Activated T-helper 17 cell treated with anti-CD3 and anti-CD28 coated beads, Interleukin-2, amount 50 U/mL, for 72 hours (primary cell): ENCODE data around the gene SPSB4. TPM values are rescaled to one million over a fixed set of nuclear protein-coding genes. Genes with fewer than 3 reads are reported as not detected.
A peak's percentile ranks its signal among the peaks of the same experiment; 100 is the strongest.

Experiments
- ATAC-seq: fragments of 150-1000 bp; cut with Tn5 transposase; replicated peaks from 2 replicates; pipeline ENCODE4 v1.10.0; 2021; ENCODE audit warnings: mild to moderate bottlenecking, moderate library complexity
- H3K27ac Mint-ChIP-seq: one replicate; pipeline ENCODE4 v1.8.0; 2022; ENCODE audit warnings: mixed read lengths
- H3K27me3 Mint-ChIP-seq: one replicate; pipeline ENCODE4 v1.8.0; 2022; ENCODE audit warnings: mixed read lengths
- H3K36me3 Mint-ChIP-seq: one replicate; pipeline ENCODE4 v1.8.0; 2022; ENCODE audit warnings: low read depth, mild to moderate bottlenecking, mixed read lengths
- H3K4me1 Mint-ChIP-seq: one replicate; pipeline ENCODE4 v1.8.0; 2022; ENCODE audit warnings: mixed read lengths
- H3K4me3 Mint-ChIP-seq: one replicate; pipeline ENCODE4 v1.8.0; 2022; ENCODE audit warnings: mild to moderate bottlenecking, mixed read lengths
- H3K9me3 Mint-ChIP-seq: one replicate; pipeline ENCODE4 v1.8.0; 2022; ENCODE audit warnings: mixed read lengths
- total RNA-seq, 2 donors: library from RNA; stranded (reverse); gene quantifications; one replicate each; pipeline ENCODE4 v1.2.3, GENCODE V29; 2022

SPSB4 gene
- total RNA-seq, 2 donors from 2014 or later = not detected

DNA sequence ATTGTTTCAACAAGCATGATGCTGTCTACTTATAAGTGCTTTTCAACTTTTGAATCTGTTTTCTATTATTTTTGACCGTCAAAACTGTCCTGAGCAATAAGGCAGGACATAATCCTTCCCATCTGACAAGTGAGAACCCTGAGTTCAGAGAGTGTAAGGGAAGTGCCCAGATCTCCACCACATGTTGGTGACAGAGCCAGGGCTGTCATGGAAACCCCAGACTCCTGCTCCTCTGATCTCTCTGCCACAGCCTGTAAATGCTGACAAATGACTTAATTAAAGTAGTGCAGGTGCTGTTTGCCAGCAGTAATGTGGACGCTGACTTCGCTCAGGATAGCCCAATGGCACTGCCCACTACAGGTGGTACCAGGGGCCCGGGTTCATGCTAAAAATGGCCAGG is 40.3 kb downstream of the SPSB4 start:
- no peaks in the 10 kb centered on the region for H3K36me3 Mint-ChIP-seq
- peaks cover 3% of the 10 kb centered on the region for H3K27me3 Mint-ChIP-seq
- no peak for ATAC-seq
- H3K4me1 Mint-ChIP-seq = no peaks in the 10 kb centered on the region
- no peaks in the 10 kb centered on the region for H3K9me3 Mint-ChIP-seq
- H3K27ac Mint-ChIP-seq = no peak overlapping the region
- no peak overlapping the region for H3K4me3 Mint-ChIP-seq

DNA sequence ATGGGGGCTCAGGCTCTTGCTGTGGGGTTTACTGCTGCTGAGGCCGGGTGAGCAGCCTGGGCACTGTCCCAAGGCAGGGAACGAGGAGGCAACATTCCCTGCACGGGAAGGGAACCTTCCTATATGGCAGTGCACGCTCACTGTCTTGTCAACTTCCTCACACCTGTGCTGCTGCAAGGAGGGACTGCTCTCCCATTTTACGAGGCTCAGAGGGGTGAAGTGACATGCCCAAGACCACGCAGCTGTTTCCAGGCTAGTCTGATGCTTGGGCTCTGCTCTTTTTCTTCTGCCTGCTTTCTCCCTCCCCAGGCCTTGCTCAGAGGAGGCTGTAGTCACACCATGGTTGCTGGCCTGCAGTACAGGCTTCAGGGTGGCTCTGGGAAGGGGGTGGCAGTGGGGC is 41.5 kb downstream of the SPSB4 start:
- no peak for ATAC-seq
- H3K27me3 Mint-ChIP-seq = no peaks in the 10 kb centered on the region
- H3K4me3 Mint-ChIP-seq = no peak overlapping the region
- H3K4me1 Mint-ChIP-seq = no peaks in the 10 kb centered on the region
- no peaks in the 10 kb centered on the region for H3K36me3 Mint-ChIP-seq
- H3K9me3 Mint-ChIP-seq = no peaks in the 10 kb centered on the region
- no peak overlapping the region for H3K27ac Mint-ChIP-seq

DNA sequence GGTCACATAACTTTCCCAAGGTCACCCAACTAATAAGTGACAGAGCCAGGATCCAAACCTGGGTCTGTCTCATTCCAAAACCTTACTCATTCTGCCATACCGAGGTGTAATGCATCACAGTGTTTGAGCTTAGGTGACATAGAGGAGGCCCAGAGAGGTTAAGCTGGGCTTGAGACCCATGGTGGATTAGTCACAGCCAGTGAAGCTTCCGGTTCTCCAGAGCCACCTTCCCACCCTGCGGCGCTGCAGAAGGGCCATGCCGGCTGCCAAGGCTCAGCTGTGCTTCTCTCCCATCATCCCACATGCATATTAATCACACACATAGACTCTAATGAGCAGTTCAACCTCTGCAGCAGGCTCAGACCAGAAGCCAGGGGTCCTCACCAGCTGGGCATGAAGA is 42.2 kb downstream of the SPSB4 start:
- Mint-ChIP-seq H3K4me3 (no peak overlapping the region), H3K4me1 (no peaks in the 10 kb centered on the region), H3K27me3 (no peaks in the 10 kb centered on the region), H3K27ac (no peak overlapping the region), H3K9me3 (no peaks in the 10 kb centered on the region), H3K36me3 (no peaks in the 10 kb centered on the region)
- peak; percentile 14 for ATAC-seq

DNA sequence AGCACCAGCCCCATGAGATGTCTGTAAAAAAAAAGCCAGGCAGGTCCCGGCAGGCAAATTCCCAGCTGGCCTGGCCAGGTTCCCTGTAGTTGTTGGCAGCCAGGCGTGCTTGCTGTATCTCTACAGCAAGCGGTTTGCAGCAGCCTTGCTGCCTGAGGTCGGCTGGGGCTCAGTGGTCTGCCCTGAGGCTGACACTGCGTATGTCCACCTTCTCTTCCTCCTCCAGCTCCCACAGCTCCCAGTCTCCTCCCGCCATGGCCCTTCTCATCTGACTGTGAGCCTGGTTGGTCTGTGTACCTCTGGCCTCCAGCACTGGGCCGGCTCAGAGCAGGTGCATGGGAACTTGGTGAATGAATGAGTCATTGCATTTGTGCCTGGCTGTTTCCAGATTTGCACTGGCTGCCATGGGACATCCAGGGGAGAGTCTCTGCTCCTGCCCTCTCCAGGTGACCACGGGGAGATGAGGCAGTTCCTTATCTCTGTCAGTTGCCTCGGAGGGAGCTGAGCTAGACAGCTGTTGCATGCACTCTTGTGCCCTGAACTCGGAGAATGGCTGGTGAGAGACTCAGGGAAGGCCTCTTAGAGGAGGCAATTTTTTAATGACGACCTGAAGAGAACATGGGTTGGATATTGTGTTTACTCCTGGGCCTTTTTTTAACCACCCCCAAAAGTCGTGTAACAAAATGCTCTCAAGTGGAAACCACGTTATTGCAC is 43.0 kb downstream of the SPSB4 start:
- H3K36me3 Mint-ChIP-seq = no peaks in the 10 kb centered on the region
- no peak overlapping the region for H3K4me3 Mint-ChIP-seq
- H3K4me1 Mint-ChIP-seq = no peaks in the 10 kb centered on the region
- H3K9me3 Mint-ChIP-seq = no peaks in the 10 kb centered on the region
- no peak for ATAC-seq
- no peak overlapping the region for H3K27ac Mint-ChIP-seq
- no peaks in the 10 kb centered on the region for H3K27me3 Mint-ChIP-seq

DNA sequence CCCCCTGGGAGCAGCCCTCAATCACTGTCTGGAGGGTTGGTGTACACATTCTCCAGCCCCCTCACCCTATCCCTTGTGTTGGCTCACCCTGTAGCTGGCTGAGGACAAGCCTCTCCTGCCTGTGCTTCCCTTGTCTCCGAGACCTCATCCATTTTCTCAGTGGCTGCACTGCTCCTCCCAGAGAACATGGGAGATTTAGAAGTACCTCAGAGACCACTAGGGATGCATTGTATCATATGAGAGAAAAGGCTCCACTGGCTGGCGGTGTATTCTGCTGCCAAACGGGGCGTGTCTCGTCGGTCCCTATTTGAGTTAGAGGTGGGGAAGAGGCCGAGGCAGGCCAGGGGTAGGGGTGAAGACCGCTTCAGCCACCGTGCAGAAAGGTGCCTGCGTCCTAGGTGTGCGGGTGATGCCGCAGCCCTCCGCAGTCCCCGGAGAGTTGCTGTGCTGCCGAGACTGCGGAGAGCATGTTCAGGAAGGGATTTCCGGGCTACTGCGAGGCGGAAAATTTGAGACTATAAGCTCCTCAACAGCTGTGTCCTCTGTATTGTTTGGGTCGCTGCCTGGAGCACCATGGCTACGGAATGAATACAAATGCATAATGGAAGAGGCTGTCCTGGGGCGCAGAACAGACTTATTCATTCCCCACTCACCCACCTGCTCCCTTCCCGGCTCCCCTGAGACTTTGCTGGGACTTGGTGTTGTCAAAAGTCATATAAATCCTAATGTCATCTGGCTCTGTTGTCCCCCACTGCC is 43.8 kb downstream of the SPSB4 start:
- H3K9me3 Mint-ChIP-seq = no peaks in the 10 kb centered on the region
- H3K27me3 Mint-ChIP-seq = peaks cover 3% of the 10 kb centered on the region
- H3K27ac Mint-ChIP-seq = no peak overlapping the region
- no peak for ATAC-seq
- H3K4me1 Mint-ChIP-seq = no peaks in the 10 kb centered on the region
- H3K4me3 Mint-ChIP-seq = no peak overlapping the region
- H3K36me3 Mint-ChIP-seq = no peaks in the 10 kb centered on the region

DNA sequence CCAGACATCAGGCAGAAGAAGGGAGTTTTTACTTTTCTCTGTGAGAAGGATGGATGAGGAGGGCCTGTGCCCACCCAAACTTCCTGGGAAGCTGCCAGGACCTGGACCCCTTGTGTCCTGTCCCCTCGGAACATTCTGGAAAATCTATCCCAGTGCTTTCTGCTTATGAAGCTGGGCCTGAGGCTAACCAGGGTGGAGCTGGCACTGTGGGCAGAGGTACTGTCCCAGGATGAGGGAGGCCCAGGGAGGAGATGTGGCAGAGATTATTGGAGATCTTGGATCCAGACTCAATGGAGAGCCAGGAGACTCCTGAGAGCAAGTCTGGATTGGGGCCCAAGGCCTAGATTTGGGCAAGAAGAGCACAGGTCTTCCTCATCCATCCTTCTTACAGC is 44.4 kb downstream of the SPSB4 start:
- Mint-ChIP-seq H3K27ac (no peak overlapping the region), H3K36me3 (no peaks in the 10 kb centered on the region), H3K4me1 (no peaks in the 10 kb centered on the region), H3K27me3 (peaks cover 3% of the 10 kb centered on the region), H3K4me3 (no peak overlapping the region), H3K9me3 (no peaks in the 10 kb centered on the region)
- ATAC-seq = no peak

DNA sequence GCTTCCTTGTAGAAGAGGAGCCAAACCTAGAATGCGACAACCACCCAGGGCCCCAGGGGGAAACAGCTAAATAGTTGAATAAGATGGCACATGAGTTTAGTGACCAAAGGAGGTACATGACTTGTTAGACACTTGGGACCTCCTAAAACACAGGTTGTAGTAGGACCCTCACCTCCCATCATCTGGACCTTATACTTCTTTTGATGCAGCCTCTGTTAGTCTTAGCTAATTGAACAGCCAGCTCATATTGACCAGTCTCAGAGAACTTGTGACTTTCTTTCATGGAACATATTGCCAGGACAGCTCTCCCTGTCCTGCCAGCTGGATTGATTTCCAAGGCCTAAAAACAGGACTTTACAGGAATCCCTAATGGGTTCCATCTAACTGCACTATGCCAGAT is 45.0 kb downstream of the SPSB4 start:
- no peaks in the 10 kb centered on the region for H3K36me3 Mint-ChIP-seq
- H3K27ac Mint-ChIP-seq = no peak overlapping the region
- no peak overlapping the region for H3K4me3 Mint-ChIP-seq
- no peak for ATAC-seq
- peaks cover 3% of the 10 kb centered on the region for H3K27me3 Mint-ChIP-seq
- H3K9me3 Mint-ChIP-seq = no peaks in the 10 kb centered on the region
- H3K4me1 Mint-ChIP-seq = no peaks in the 10 kb centered on the region

DNA sequence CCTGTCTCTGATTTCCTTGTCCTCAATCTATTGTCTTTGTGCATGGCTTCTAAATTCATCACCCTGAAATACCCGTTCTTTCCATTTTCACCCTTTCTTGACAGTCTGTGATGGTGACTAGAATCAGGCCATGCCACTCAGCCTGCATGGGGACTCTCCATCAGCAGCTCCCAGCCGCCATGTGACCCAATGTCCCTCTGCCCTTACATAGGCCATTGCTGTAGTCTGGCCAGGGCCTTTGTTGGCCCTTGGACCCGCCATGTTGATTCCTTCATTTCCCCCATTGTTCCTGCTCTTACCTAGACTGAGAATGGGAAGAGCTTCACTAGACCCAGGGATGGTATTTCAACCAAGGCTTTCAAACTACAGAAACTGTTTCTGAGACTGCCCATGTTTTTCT is 45.8 kb downstream of the SPSB4 start:
- ATAC-seq = no peak
- Mint-ChIP-seq H3K4me3 (no peak overlapping the region), H3K27ac (no peak overlapping the region), H3K9me3 (no peaks in the 10 kb centered on the region), H3K36me3 (no peaks in the 10 kb centered on the region), H3K27me3 (peaks cover 3% of the 10 kb centered on the region), H3K4me1 (no peaks in the 10 kb centered on the region)

DNA sequence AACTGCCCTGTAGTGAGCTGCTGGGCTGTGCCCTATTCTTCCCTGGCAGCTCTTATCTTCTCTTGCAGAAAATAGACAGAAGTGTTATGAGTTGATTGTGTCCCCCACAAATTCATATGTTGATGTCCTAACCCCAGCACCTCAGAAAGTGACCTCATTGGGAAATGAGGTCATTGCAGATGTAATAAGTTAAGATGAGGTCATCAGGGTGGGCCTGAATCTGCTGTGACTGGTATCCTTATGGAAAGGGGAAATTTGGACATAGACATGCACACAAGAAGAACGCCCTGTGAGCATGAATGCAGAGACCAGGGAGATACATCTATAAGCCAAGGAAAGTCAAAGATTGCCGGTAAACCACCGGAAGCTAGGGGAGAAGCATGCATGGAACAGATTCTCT is 49.0 kb downstream of the SPSB4 start:
- peaks cover 3% of the 10 kb centered on the region for H3K27me3 Mint-ChIP-seq

DNA sequence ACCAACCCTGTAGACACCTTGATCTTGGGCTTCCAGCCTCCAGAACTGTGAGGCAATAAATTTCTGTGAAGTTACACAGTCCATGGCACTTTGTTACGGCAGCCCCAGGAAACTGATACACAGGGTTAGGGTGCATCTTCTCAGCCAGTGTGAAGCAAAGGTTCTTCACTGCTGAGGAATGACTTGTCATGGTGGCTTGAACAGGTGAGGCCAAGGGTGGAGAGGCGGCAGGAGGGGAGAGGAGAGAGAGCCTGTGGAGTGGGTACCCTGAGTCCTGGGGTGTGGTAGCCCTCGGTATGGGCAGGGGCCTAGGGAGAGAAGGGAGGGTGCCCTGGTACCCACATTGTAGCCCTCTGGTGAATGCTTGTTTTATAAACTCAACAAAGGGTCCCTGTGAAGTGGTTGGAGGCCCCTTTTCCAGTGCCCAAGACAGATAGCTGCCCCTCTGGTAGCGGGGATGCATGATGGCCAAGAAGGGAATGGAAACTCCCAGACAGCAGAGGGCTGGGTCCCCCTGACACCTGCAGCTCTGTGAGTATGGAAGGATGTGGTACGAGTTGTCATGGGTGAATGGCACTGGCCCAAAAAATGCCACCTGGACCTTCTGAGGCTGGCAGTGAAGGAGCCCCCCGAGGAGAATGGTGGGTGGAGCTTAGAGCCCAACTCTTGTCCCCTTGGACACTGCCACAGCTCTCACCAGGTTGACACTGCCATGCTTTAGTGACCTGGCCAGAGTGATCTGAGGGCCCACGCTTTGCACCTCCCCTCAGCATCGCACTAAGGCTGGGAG is 49.6 kb downstream of the SPSB4 start:
- Mint-ChIP-seq H3K27me3 (peaks cover 3% of the 10 kb centered on the region), H3K4me1 (no peaks in the 10 kb centered on the region), H3K36me3 (no peaks in the 10 kb centered on the region), H3K27ac (no peak overlapping the region), H3K4me3 (no peak overlapping the region), H3K9me3 (no peaks in the 10 kb centered on the region)
- no peak for ATAC-seq

More for the DNA sequence above, 49.0 kb downstream of the SPSB4 start:
- ATAC-seq = no peak
- no peaks in the 10 kb centered on the region for H3K4me1 Mint-ChIP-seq
- no peaks in the 10 kb centered on the region for H3K9me3 Mint-ChIP-seq
- no peak overlapping the region for H3K27ac Mint-ChIP-seq
- no peaks in the 10 kb centered on the region for H3K36me3 Mint-ChIP-seq
- H3K4me3 Mint-ChIP-seq = no peak overlapping the region

DNA sequence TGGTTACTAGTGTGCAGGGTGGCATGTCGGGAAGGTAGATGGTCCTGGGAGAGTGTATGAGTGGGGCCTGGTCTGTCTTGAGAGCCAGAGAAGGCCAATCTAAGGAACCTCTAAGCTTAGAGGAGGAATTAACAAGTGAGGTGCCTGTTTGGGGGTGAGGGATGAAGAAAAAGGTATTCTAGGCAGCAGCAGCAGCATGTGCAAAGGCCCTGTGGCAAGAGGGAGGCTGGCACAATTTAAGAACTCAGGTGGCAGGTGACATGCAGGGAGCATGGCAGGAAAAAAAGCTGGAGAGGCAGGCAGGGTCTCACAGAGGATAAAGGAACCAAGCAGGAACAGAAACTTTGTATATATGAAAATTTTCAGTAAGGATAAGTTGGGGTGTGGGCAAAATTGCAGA is 51.2 kb downstream of the SPSB4 start:
- H3K4me3 Mint-ChIP-seq = no peak overlapping the region
- no peaks in the 10 kb centered on the region for H3K9me3 Mint-ChIP-seq
- H3K27me3 Mint-ChIP-seq = peaks cover 3% of the 10 kb centered on the region
- H3K27ac Mint-ChIP-seq = no peak overlapping the region
- ATAC-seq = no peak
- H3K36me3 Mint-ChIP-seq = no peaks in the 10 kb centered on the region
- no peaks in the 10 kb centered on the region for H3K4me1 Mint-ChIP-seq

DNA sequence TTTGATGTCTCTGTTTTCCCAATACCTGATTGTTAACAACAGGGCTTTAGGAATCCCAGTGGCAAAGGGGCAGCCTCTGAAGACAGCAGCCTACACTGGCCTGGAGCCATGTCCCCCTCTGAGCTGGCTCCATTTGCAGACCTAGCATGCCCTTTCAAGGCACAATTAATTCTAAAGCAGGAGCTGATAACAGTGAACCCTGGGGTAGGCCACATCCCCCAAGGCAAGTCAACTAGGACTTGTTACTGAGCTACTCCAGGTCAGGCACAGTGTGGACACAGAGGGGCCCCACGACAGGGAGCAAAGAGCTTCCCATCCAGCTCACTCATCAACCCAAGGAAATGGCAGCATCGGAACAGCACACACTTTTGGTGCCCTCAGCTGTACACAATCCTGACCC is 51.9 kb downstream of the SPSB4 start:
- no peak overlapping the region for H3K4me3 Mint-ChIP-seq
- ATAC-seq = no peak
- no peaks in the 10 kb centered on the region for H3K36me3 Mint-ChIP-seq
- no peaks in the 10 kb centered on the region for H3K9me3 Mint-ChIP-seq
- peaks cover 3% of the 10 kb centered on the region for H3K27me3 Mint-ChIP-seq
- H3K27ac Mint-ChIP-seq = no peak overlapping the region
- no peaks in the 10 kb centered on the region for H3K4me1 Mint-ChIP-seq

DNA sequence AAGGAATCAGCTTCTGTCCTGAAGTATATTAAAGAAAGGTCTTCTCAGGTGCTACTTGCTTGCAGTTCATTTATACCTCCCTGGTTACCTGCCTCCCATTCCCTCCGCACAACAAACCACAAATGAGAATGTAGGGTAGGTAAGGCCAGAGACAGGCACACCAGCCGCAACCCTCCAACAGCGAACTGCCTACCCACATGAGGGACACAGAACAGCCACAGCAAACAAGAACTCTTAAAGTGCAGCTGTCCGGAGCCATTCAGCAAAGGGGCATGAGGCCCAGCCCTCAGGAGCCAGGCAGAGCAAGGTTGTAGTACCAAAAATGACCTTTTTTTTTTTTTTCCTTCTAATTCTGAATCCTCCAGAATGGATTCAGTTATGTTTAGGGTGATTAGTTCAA is 52.4 kb downstream of the SPSB4 start:
- ATAC-seq = no peak
- no peak overlapping the region for H3K27ac Mint-ChIP-seq
- H3K36me3 Mint-ChIP-seq = no peaks in the 10 kb centered on the region
- no peaks in the 10 kb centered on the region for H3K9me3 Mint-ChIP-seq
- no peak overlapping the region for H3K4me3 Mint-ChIP-seq
- H3K4me1 Mint-ChIP-seq = no peaks in the 10 kb centered on the region
- peaks cover 3% of the 10 kb centered on the region for H3K27me3 Mint-ChIP-seq

DNA sequence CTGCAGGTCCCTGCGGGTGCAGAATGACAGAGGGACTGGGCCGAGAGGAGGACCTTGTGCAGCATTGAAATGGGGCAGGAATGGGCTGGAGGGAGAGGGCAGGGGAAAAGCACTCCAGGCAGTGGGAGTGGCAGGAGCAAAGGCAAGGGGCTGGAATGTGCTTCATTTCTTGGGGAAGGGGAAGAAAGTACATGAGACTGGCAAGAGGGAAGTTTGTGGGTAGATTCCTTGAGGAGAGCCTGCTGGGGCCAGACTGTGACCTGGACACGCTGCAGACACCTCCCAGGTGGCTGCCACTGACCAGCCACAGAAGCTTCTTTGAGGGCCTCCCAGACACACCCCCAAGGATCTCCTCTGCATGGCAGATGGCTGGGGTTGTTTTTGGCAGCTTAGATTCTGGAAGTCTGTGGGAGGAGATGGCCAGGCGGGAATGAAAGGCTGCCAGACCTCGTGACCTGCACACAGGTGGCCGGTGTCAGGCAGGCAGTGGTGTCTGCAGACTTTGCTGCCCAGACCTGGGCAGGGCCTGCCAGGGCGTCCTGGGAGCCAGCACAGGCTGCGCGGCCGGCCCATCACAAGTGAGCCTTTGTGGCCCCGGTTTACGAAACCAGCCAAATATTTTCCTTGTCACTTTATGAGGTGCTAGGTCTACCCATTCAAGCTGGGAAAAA is 53.1 kb downstream of the SPSB4 start:
- Mint-ChIP-seq H3K4me1 (no peaks in the 10 kb centered on the region), H3K27me3 (peaks cover 3% of the 10 kb centered on the region), H3K4me3 (no peak overlapping the region), H3K27ac (no peak overlapping the region), H3K9me3 (no peaks in the 10 kb centered on the region), H3K36me3 (no peaks in the 10 kb centered on the region)
- no peak for ATAC-seq
